ENCODE measurements around the gene MARCHF4.

The MARCHF4 gene

DNA sequence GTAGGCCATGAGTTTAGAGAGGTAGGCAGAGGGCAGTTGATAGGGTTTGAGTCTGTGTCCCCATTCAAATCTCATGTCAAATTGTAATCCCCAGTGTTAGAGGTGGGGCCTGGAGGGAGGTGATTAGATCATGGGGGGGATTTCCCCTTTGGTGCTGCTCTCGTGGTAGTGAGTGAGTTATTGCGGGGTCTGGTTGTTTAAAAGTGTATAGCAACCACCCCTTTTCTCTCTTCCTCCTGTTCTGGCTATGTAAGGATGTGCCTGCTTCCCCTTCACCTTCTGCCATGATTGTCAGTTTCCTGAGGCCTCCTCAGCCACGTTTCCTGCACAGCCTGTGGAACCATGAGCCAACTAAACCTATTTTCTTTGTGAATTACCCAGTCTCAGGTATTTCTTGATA, 25.5 kb downstream of the MARCHF4 start:
- no peak for DNase-seq

DNA sequence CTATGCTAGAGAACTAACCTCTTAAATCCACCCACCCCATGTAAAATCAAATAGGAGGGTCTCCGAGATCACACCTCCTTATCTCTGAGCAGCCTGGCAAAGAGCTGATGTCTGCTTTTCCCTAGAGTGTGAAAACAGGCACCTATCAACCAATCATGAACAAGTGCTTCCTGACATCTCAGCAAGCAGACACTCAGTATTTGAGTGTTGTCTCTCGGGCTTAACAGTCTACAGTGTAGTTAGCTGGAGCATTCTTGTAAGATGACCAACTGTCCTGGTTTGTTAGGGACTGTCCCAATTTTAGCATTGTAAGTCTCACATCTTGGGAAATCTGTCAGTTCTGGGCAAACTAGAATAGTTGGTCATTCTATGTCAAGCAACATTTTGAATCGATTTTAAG, 26.4 kb downstream of the MARCHF4 start:
- no peak for DNase-seq

DNA sequence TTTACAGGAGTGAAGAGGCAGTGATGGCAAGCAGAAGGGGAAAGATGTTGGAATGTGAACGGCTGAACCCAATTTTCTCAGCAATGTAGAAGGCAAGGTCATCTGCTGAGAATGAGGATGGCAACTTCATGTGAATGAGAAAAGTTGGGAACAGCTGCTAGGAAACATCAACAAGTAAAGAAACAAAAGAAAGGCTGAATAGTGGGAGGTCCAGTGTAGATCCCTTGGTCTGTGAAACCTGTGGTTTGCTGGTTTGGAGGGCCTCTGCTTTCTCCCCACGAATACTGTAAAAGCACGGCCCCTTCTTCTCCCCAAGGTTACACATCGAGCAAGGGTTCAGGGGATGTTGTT, 27.4 kb downstream of the MARCHF4 start:
- DNase-seq, result no peak

GRCh38 chr2:216344206-216344949, 27.9 kb downstream of the MARCHF4 start:
- no peak for DNase-seq

DNA sequence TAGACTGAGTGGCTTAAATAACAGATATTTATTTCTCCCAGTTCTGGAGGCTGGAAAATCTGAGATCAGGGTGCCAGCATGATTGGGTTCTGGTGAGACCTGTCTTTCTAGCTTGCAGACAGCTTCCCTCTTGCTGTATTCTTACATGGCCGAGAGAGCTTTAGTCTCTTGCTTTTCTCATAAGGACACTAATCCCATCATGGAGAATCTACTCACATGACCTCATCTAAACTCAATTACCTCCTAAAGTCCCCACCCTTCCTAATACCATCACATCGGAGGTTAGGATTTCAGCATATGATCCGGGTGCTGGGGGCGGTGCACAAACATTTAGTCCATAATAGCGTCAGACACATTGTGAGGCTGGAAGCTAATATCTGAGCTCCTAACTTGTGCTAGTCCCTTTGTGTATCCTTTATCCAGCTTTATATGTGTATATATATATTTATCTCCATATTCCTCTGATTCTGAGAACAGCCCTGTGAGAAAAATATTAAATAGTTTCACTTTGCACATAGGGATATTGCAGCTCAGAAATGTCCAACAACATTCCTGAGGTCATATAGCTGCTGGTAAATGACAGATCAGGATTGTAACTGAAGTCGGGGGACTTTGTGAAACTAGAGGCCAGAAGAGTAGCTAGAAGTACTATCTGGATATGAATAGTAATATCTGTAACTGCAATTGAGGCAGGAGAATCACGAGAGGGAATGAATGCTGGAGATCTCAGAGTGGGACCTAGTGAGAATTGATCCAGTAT, 28.9 kb downstream of the MARCHF4 start:
- DNase-seq, result no peak

GRCh38 chr2:216341121-216341520, 31.2 kb downstream of the MARCHF4 start:
- no peak for DNase-seq

GRCh38 chr2:216340280-216340631, 32.0 kb downstream of the MARCHF4 start:
- DNase-seq, result no peak

- DNase-seq, result no peak
These were observed 32.6 kb downstream of the MARCHF4 start for GRCh38 chr2:216339456-216340279.

GRCh38 chr2:216335252-216335651, 37.0 kb downstream of the MARCHF4 start:
- DNase-seq, result no peak

- no peak for DNase-seq
These were observed 43.9 kb downstream of the MARCHF4 start for GRCh38 chr2:216328347-216328746.

DNA sequence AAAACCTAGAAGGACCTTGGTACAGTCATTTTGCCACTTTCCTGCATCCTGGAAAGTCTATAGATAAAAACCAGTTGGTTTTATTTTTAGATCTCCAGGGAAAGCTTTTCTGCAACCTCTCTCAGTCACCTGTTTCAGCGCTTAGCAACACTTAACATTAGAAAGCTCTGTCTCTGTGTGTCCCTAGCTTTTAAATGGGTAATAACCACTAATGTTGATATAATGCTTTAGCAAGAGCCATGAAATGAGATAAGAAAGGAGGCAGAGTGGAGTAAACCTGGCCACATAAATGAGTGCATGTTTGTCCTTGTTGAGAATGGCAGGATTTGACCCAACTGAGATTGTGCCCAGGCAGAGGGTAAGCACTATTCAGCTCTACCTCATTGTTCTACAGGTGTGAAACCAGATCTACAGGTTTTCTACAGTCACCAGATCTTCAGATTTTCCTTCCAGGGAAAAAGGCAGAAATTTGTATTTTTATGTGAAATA, 44.8 kb downstream of the MARCHF4 start:
- no peak for DNase-seq
